GM12878 (cell line): ENCODE results near the gene ARMH1. TPM values are rescaled to one million over a fixed set of nuclear protein-coding genes. Genes with fewer than 3 reads are reported as not detected.

ENCODE experiments used
- ATAC-seq: fragments of 200-7000 bp; cut with Tn5 transposase; 3 replicates; pipeline ENCODE4 v1.9.1; 2020; ENCODE audit warnings: mild to moderate bottlenecking, moderate library complexity
- BruUV-seq: library from RNA; stranded (reverse); fragments of 400-500 nt; replicated peaks from 2 replicates; lab custom pipeline; 2021; lab: Mats Ljungman, UMichigan
- CTCF ChIA-PET: fragments of 300-600 bp; sonication (Branson Sonifier 250); formaldehyde crosslinking; extraction: SDS; loops from one replicate; lab custom pipeline; 2021; ENCODE audit warnings: inconsistent platforms; lab: Yijun Ruan, JAX
- POLR2A ChIA-PET: fragments of 350-600 bp; formaldehyde crosslinking; extraction: SDS; loops from one replicate; lab custom pipeline; 2021; ENCODE audit warnings: inconsistent platforms; lab: Charles Lee
- RAD21 ChIA-PET: fragments of 300-600 bp; sonication (Branson Sonifier 250); formaldehyde crosslinking; loops from one replicate; lab custom pipeline; 2023; ENCODE audit warnings: antibody characterized with exemption; ENCODE audit not compliant: unreplicated experiment; lab: Charles Lee
- SMC1A ChIA-PET: fragments of 300-600 bp; sonication (Branson Sonifier 250); formaldehyde crosslinking; loops from one replicate; lab custom pipeline; 2023; ENCODE audit not compliant: unreplicated experiment, uncharacterized antibody; lab: Charles Lee
- DNase-seq: peaks from one replicate; pipeline ENCODE4 v3.0.0-alpha.2; 2011; ENCODE audit warnings: low read depth, low spot score
- FAIRE-seq: peaks from 3 replicates; lab custom pipeline; 2011; peaks lifted over from hg19 to GRCh38; lab: Jason Lieb, UNC
- H2AFZ ChIP-seq: 2 replicates; pipeline ENCODE4 v1.6.0; 2011; ENCODE audit warnings: low read depth, low read length, control low read depth; ENCODE audit not compliant: control insufficient read depth
- H3K27ac ChIP-seq: 2 replicates; pipeline ENCODE4 v1.5.1; 2011; ENCODE audit warnings: control low read depth; ENCODE audit not compliant: control insufficient read depth, insufficient read depth
- H3K27me3 ChIP-seq, 2 experiments: replicated peaks in 1 of 2; 2 replicates each; pipeline versions ENCODE4 v1.6.0 to v1.6.1; 2011; ENCODE audit warnings: low read length in 1 of 2; ENCODE audit not compliant: control insufficient read depth in 2 of 2, insufficient read depth in 2 of 2
- H3K36me3 ChIP-seq, 2 experiments: 2 replicates each; pipeline ENCODE4 v1.5.1; 2011; ENCODE audit warnings: low read length in 1 of 2; ENCODE audit not compliant: control insufficient read depth in 2 of 2, insufficient read depth in 2 of 2
- H3K4me1 ChIP-seq: 2 replicates; pipeline ENCODE4 v1.6.1; 2011; ENCODE audit warnings: mild to moderate bottlenecking, low read length, moderate library complexity, mixed read lengths; ENCODE audit not compliant: control insufficient read depth, insufficient read depth
- H3K4me2 ChIP-seq: 2 replicates; pipeline ENCODE4 v1.6.0; 2011; ENCODE audit warnings: control low read depth; ENCODE audit not compliant: control insufficient read depth, insufficient read depth
- H3K4me3 ChIP-seq: fragments of 200-600 bp; sonication (generic); 2 replicates; pipeline ENCODE4 v1.5.1; 2016
- H3K79me2 ChIP-seq: 2 replicates; pipeline ENCODE4 v1.6.0; 2011; ENCODE audit warnings: low read length; ENCODE audit not compliant: control insufficient read depth, insufficient read depth
- H3K9ac ChIP-seq: 2 replicates; pipeline ENCODE4 v1.8.0; 2011; ENCODE audit warnings: low read length, control low read depth, mixed read lengths; ENCODE audit not compliant: control insufficient read depth, insufficient read depth
- H3K9me3 ChIP-seq: replicated peaks from 3 replicates; pipeline ENCODE4 v1.5.1; 2011; ENCODE audit warnings: mild to moderate bottlenecking, low read length; ENCODE audit not compliant: control insufficient read depth, insufficient read depth
- H4K20me1 ChIP-seq: 2 replicates; pipeline ENCODE4 v1.6.0; 2011; ENCODE audit not compliant: control insufficient read depth, insufficient read depth
- BRCA1 ChIP-seq: IDR thresholded peaks from 2 replicates; pipeline ENCODE4 v1.6.1; 2011; ENCODE audit warnings: low read depth, low read length, improper control_type of control experiment
- EED ChIP-seq: sonication (generic); IDR thresholded peaks from 2 replicates; pipeline ENCODE4 v1.6.1; 2016; ENCODE audit warnings: antibody characterized with exemption, low read depth
- JUNB ChIP-seq: IDR thresholded peaks from 2 replicates; pipeline ENCODE4 v1.6.1; 2016; ENCODE audit warnings: antibody characterized with exemption, mild to moderate bottlenecking
- LARP7 ChIP-seq: fragments of 450-650 bp; IDR thresholded peaks from 2 replicates; pipeline ENCODE4 v1.6.1; 2017; ENCODE audit warnings: mild to moderate bottlenecking
- NBN ChIP-seq: fragments of 450-650 bp; IDR thresholded peaks from 2 replicates; pipeline ENCODE4 v1.6.1; 2016
- POLR2A ChIP-seq: IDR thresholded peaks from 2 replicates; pipeline ENCODE4 v1.6.1; 2011; ENCODE audit warnings: low read depth, mild to moderate bottlenecking, low read length
- SIN3A ChIP-seq: IDR thresholded peaks from 2 replicates; pipeline ENCODE4 v1.6.1; 2012; ENCODE audit warnings: low read depth, low read length, improper control_type of control experiment
- WGBS: methylation state at CpG from one replicate; pipeline ENCODE4 v1.1.6; 2016; ENCODE audit warnings: low lambda C conversion rate; ENCODE audit not compliant: insufficient replicate concordance, insufficient coverage; ENCODE audit errors: missing lambda C conversion rate; 5-methylcytosine and 5-hydroxymethylcytosine counted together
- in situ Hi-C: fragments of 300-500 bp; cut with MboI; formaldehyde crosslinking; loops from 9 replicates; pipeline ENCODE4 v1.14.3; 2018; ENCODE audit warnings: mixed read lengths
- intact Hi-C: fragments of 100-400 bp; cut with micrococcal nuclease; formaldehyde crosslinking; loops from one replicate; pipeline ENCODE4 v1.14.2; 2022; ENCODE audit not compliant: unreplicated experiment
- polyA plus RNA-seq, 11 experiments: library from polyadenylated mRNA; depleted of rRNA in 4 of 11; unstranded in 6 of 11; stranded (reverse) in 5 of 11; fragments of >200 nt; fragmentation: Nextera tagmentation in 4 of 11; fragmentation: Illumina TruSeq in 1 of 11; extraction: Ambion mirVana in 4 of 11; extraction: Trizol in 1 of 11; gene quantifications; 1 replicate in 1 of 11; 2 replicates in 10 of 11; pipeline versions ENCODE4 v1.2.1 to v1.2.3, GENCODE V29; 2011 to 2016; ENCODE audit warnings: inconsistent platforms in 2 of 11, missing spikeins in 2 of 11, low read depth in 1 of 11
- total RNA-seq, 4 experiments: library from RNA; depleted of rRNA in 3 of 4; stranded (reverse); fragments of >200 nt in 3 of 4; fragmentation: Illumina TruSeq in 1 of 4; extraction: Trizol in 1 of 4; gene quantifications; 2 replicates each; pipeline versions ENCODE4 v1.2.1 to v1.2.3, GENCODE V29; 2013 to 2021
- TF ChIP-seq, protein P1 (sequence below): fragments of 450-650 bp; IDR thresholded peaks from 2 replicates; pipeline ENCODE4 v1.6.1; 2017; ENCODE audit warnings: mild to moderate bottlenecking, low read depth, inconsistent platforms; ENCODE audit not compliant: poor library complexity, severe bottlenecking
- TF ChIP-seq, protein P2 (sequence below): fragments of 450-650 bp; IDR thresholded peaks from 2 replicates; pipeline ENCODE4 v1.6.1; 2017; ENCODE audit warnings: mild to moderate bottlenecking, moderate library complexity

Gene ARMH1
- total and polyA plus RNA-seq, 10 of the 15 experiments (the other 5 are each of a cell fraction or from before 2014, with no cell fraction given), result 0.93 to 43.9 (median 8.2) TPM

DNA sequence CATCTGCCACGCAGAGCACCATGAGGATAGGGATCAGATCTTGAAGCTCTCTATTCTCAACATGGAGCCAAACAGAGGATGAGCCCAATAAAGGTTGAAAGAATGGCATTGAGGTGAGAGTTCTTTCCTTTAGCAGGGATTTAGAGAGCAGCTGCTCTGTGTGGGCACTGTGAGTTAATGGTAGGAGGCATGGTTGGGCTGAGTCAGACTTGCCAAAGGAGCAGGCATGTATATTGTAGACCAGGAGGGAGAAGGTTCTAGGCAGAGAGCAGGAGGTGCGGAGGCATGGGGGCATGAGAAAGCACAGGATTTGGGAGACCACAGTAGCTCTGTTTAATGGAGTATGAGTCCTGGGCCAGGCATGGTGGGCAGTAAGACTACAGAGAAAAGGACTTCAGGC, 32.3 kb upstream of the ARMH1 start:
- BruUV-seq, result no TSS peak
- intact Hi-C loops, result no loop called here
- no peaks in the 10 kb centered on the region; the same call in 1 of the 2 replicates for H4K20me1 ChIP-seq
- DNase-seq, result no peak
- in situ Hi-C loops, result no loop called here
- no peak for ATAC-seq
- TF ChIP-seq POLR2A (0 out of 2 replicates have a peak, but pooled peaks have one; percentile 12), EED (no peak)
- TF ChIP-seq, protein P1, sequence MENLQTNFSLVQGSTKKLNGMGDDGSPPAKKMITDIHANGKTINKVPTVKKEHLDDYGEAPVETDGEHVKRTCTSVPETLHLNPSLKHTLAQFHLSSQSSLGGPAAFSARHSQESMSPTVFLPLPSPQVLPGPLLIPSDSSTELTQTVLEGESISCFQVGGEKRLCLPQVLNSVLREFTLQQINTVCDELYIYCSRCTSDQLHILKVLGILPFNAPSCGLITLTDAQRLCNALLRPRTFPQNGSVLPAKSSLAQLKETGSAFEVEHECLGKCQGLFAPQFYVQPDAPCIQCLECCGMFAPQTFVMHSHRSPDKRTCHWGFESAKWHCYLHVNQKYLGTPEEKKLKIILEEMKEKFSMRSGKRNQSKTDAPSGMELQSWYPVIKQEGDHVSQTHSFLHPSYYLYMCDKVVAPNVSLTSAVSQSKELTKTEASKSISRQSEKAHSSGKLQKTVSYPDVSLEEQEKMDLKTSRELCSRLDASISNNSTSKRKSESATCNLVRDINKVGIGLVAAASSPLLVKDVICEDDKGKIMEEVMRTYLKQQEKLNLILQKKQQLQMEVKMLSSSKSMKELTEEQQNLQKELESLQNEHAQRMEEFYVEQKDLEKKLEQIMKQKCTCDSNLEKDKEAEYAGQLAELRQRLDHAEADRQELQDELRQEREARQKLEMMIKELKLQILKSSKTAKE, result no peak
- no peak overlapping the region for H3K4me3 ChIP-seq
- H3K9ac ChIP-seq, result no peak overlapping the region
- H3K36me3 ChIP-seq, result peaks cover 19 to 38% of the 10 kb centered on the region in 2 experiments
- ChIA-PET SMC1A (interaction anchor here (1.2 to 1.5 kb wide), 3 partner anchors 9 to 30 kb away, joined by 3 to 5 read pairs (median 3); no protein-coding TSS in a partner anchor), RAD21 (no interaction called here), CTCF (interaction anchor here (0.6 to 4.4 kb wide), 2 partner anchors 10 to 71 kb away, joined by 3 to 37 read pairs; no protein-coding TSS in a partner anchor), POLR2A (interaction anchor here (1.5 to 1.7 kb wide), 2 partner anchors 10 to 11 kb away, joined by 4 to 5 read pairs; no protein-coding TSS in a partner anchor)
- H3K79me2 ChIP-seq, result no peaks in the 10 kb centered on the region
- no peaks in the 10 kb centered on the region for H3K9me3 ChIP-seq
- no peak overlapping the region for H3K27ac ChIP-seq
- FAIRE-seq, result no peak
- no peaks in the 10 kb centered on the region for H3K4me1 ChIP-seq
- no peak overlapping the region for H3K4me2 ChIP-seq
- 98% methylated on average over 2 of the region's 2 CpGs for WGBS
- H2AFZ ChIP-seq, result no peak overlapping the region
- H3K27me3 ChIP-seq, result no peaks in the 10 kb centered on the region

DNA sequence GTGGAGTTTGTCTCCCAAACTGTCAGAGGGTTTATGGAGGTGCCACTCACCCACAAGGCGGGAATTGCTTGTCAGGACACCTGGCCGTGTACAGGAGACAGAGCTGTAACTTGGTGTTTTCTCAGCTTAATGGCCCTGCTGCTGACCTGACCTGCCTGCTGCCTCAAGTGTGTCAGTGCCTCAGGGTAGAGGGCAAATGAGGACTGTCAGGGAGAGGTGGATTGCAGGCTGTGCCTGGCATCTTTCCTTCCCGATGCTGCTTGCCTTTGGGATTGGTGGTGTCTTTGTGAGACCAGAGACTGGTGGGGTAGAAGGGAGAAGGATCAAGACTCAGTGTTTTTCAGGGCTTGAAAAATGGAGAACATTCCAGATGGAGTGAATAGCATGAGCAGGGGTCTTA, 31.6 kb upstream of the ARMH1 start:
- ATAC-seq (no peak), DNase-seq (no peak), FAIRE-seq (no peak)
- in situ Hi-C loops, result no loop called here
- H3K9ac ChIP-seq, result no peak overlapping the region
- ChIA-PET SMC1A (interaction anchor here (1.2 to 1.5 kb wide), 2 partner anchors 10 kb away, joined by 3 to 5 read pairs; no protein-coding TSS in a partner anchor), CTCF (interaction anchor here (4.4 kb wide), 1 partner anchor 10 kb away, joined by 37 read pairs; no protein-coding TSS in a partner anchor), RAD21 (no interaction called here), POLR2A (interaction anchor here (1.5 kb wide), 1 partner anchor 10 kb away, joined by 4 read pairs; no protein-coding TSS in a partner anchor)
- H3K79me2 ChIP-seq, result no peaks in the 10 kb centered on the region
- intact Hi-C loops, result no loop called here
- BruUV-seq, result no TSS peak
- H3K27ac ChIP-seq, result no peak overlapping the region
- H3K9me3 ChIP-seq, result no peaks in the 10 kb centered on the region
- H3K4me1 ChIP-seq, result no peaks in the 10 kb centered on the region
- H3K4me2 ChIP-seq, result no peak overlapping the region
- WGBS, result 95% methylated on average over 3 of the region's 3 CpGs
- no peaks in the 10 kb centered on the region for H3K27me3 ChIP-seq
- H3K36me3 ChIP-seq, result peaks cover 25 to 39% of the 10 kb centered on the region in 2 experiments
- H2AFZ ChIP-seq, result no peak overlapping the region
- no peak overlapping the region for H3K4me3 ChIP-seq
- H4K20me1 ChIP-seq, result no peaks in the 10 kb centered on the region; the same call in 1 of the 2 replicates
- TF ChIP-seq SIN3A (no peak), NBN (no peak), LARP7 (no peak), JUNB (no peak), BRCA1 (no peak)
- TF ChIP-seq, protein P2, sequence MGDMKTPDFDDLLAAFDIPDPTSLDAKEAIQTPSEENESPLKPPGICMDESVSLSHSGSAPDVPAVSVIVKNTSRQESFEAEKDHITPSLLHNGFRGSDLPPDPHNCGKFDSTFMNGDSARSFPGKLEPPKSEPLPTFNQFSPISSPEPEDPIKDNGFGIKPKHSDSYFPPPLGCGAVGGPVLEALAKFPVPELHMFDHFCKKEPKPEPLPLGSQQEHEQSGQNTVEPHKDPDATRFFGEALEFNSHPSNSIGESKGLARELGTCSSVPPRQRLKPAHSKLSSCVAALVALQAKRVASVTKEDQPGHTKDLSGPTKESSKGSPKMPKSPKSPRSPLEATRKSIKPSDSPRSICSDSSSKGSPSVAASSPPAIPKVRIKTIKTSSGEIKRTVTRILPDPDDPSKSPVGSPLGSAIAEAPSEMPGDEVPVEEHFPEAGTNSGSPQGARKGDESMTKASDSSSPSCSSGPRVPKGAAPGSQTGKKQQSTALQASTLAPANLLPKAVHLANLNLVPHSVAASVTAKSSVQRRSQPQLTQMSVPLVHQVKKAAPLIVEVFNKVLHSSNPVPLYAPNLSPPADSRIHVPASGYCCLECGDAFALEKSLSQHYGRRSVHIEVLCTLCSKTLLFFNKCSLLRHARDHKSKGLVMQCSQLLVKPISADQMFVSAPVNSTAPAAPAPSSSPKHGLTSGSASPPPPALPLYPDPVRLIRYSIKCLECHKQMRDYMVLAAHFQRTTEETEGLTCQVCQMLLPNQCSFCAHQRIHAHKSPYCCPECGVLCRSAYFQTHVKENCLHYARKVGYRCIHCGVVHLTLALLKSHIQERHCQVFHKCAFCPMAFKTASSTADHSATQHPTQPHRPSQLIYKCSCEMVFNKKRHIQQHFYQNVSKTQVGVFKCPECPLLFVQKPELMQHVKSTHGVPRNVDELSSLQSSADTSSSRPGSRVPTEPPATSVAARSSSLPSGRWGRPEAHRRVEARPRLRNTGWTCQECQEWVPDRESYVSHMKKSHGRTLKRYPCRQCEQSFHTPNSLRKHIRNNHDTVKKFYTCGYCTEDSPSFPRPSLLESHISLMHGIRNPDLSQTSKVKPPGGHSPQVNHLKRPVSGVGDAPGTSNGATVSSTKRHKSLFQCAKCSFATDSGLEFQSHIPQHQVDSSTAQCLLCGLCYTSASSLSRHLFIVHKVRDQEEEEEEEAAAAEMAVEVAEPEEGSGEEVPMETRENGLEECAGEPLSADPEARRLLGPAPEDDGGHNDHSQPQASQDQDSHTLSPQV, result no peak
